Upper lobe of left lung (tissue), 4 donors: Measurements from ENCODE around the gene ACP5.

Source experiments
- CTCF ChIP-seq, 6 experiments: fragments of 450-650 bp in 4 of 6; fragments of 200-600 bp in 2 of 6; sonication (generic) in 2 of 6; IDR thresholded peaks; one replicate each; pipeline ENCODE4 v1.5.1; 2016 to 2019; ENCODE audit warnings: antibody characterized with exemption in 6 of 6
- EP300 ChIP-seq, 4 donors: sonication (generic); formaldehyde crosslinking; IDR thresholded peaks; one replicate each; pipeline ENCODE4 v1.5.1; 2017; ENCODE audit warnings: antibody characterized with exemption in 4 of 4, control low read depth in 2 of 4
- POLR2A ChIP-seq, 4 donors: fragments of 450-650 bp; IDR thresholded peaks; one replicate each; pipeline ENCODE4 v1.5.1; 2016 to 2017; ENCODE audit warnings: antibody characterized with exemption in 4 of 4, mild to moderate bottlenecking in 2 of 4
- POLR2AphosphoS5 ChIP-seq, 2 donors: sonication (generic); formaldehyde crosslinking; IDR thresholded peaks; one replicate each; pipeline ENCODE4 v1.5.1; 2017; ENCODE audit warnings: antibody characterized with exemption in 2 of 2

- no peak for TF ChIP-seq CTCF (IDR thresholded peaks at IDR 0.05)
- TF ChIP-seq EP300 (IDR thresholded peaks at IDR 0.05): no peak
- TF ChIP-seq POLR2A (IDR thresholded peaks at IDR 0.05): no peak
- no peak for TF ChIP-seq POLR2AphosphoS5 (IDR thresholded peaks at IDR 0.05)
These were observed 20.6 kb downstream of the ACP5 start for GRCh38 chr19:11556634-11557420.
